SU-DHL-6 (cell line): ENCODE data around the gene KLHL1.

ENCODE experiments used
- H2AFZ ChIP-seq: fragments of 200-600 bp; sonication (generic); 2 replicates; pipeline ENCODE4 v1.6.1; 2014; ENCODE audit warnings: low read depth, mild to moderate bottlenecking, moderate library complexity, mixed read lengths, antibody characterized with exemption, low read length; ENCODE audit not compliant: severe bottlenecking
- H3F3A ChIP-seq: fragments of 200-600 bp; shearing (Covaris generic); 2 replicates; pipeline ENCODE4 v1.6.0; 2016; ENCODE audit warnings: antibody characterized with exemption, mild to moderate bottlenecking; ENCODE audit not compliant: insufficient read depth
- H3K27ac ChIP-seq: fragments of 200-600 bp; sonication (generic); 2 replicates; pipeline ENCODE4 v1.5.1; 2016; ENCODE audit warnings: low read depth, mild to moderate bottlenecking, low read length, moderate library complexity, mixed read lengths
- H3K27me3 ChIP-seq: fragments of 200-600 bp; sonication (generic), shearing (Covaris generic); 2 replicates; pipeline ENCODE4 v1.6.0; 2014; ENCODE audit warnings: mild to moderate bottlenecking, low read length
- H3K36me3 ChIP-seq: fragments of 200-600 bp; sonication (generic); 2 replicates; pipeline ENCODE4 v1.6.1; 2014; ENCODE audit warnings: mild to moderate bottlenecking, low read length, mixed read lengths
- H3K4me2 ChIP-seq: fragments of 300-600, 200-600 bp; shearing (Covaris generic), sonication (generic); 2 replicates; pipeline ENCODE4 v1.6.0; 2014; ENCODE audit warnings: low read length, low read depth, mild to moderate bottlenecking; ENCODE audit not compliant: poor library complexity, severe bottlenecking
- H3K4me3 ChIP-seq: fragments of 200-600 bp; sonication (generic); 2 replicates; pipeline ENCODE4 v1.5.1; 2014; ENCODE audit warnings: antibody characterized with exemption, low read length, mild to moderate bottlenecking, mixed read lengths; ENCODE audit not compliant: insufficient read depth, poor library complexity, severe bottlenecking
- H3K79me2 ChIP-seq: fragments of 200-600 bp; sonication (generic); 2 replicates; pipeline ENCODE4 v1.6.1; 2014; ENCODE audit warnings: mild to moderate bottlenecking, low read length, moderate library complexity; ENCODE audit not compliant: insufficient read depth
- H3K9ac ChIP-seq: fragments of 200-600 bp; sonication (generic); 2 replicates; pipeline ENCODE4 v1.7.0; 2014; ENCODE audit warnings: mild to moderate bottlenecking, low read length
- H3K9me2 ChIP-seq: fragments of 200-600 bp; sonication (generic); replicated peaks from 2 replicates; pipeline ENCODE4 v1.6.1; 2014; ENCODE audit warnings: low read length; ENCODE audit not compliant: insufficient read depth
- H3K9me3 ChIP-seq: fragments of 200-600 bp; sonication (generic); 2 replicates; pipeline ENCODE4 v1.6.1; 2014; ENCODE audit warnings: low read length, mixed read lengths; ENCODE audit not compliant: insufficient read depth
- H4K20me1 ChIP-seq: fragments of 200-600 bp; sonication (generic); 2 replicates; pipeline ENCODE4 v1.6.1; 2014; ENCODE audit warnings: low read depth, mild to moderate bottlenecking, antibody characterized with exemption, low read length, moderate library complexity, mixed read lengths
- EZH2phosphoT487 ChIP-seq: fragments of 200-600 bp; sonication (generic), shearing (Covaris generic); conservative IDR thresholded peaks from 2 replicates; pipeline ENCODE4 v1.6.1; 2018; ENCODE audit warnings: mild to moderate bottlenecking, antibody characterized with exemption, low read length, moderate library complexity, mixed read lengths
- TF ChIP-seq, protein P1 (sequence below): fragments of 200-600 bp; sonication (generic); IDR thresholded peaks from one replicate; pipeline ENCODE4 v1.5.1; 2017; ENCODE audit warnings: antibody characterized with exemption, mild to moderate bottlenecking, low read length, moderate library complexity; ENCODE audit not compliant: insufficient read depth, poor library complexity, severe bottlenecking

Gene KLHL1

DNA sequence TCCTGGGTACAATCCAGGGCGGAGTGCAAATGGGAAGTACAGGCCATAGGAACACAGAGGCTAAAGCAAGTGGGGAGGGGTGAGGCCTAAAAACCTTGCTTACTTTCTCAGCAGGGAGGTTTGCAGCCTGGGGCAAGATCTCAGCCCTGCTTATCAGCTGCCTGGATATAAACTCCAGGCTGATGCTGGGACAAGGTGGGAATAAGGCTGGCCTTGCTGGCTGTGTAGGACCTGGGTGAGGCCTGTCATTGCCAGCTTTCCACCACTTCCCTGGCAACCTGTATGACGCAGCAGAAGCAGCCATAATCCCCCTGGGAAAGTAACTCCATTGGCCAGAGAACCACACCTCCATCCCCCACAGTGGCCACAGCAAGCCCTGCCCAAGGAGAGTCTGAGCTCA, 279.7 kb downstream of the KLHL1 start:
- no peak overlapping the region for H3K4me2 ChIP-seq
- no peaks in the 10 kb centered on the region for H3K79me2 ChIP-seq
- H3K9me2 ChIP-seq: no peaks in the 10 kb centered on the region
- no peak overlapping the region for H3K4me3 ChIP-seq
- H4K20me1 ChIP-seq: no peaks in the 10 kb centered on the region
- H2AFZ ChIP-seq: no peak overlapping the region
- no peaks in the 10 kb centered on the region for H3K36me3 ChIP-seq
- no peak overlapping the region for H3K27ac ChIP-seq
- no peak overlapping the region for H3K9ac ChIP-seq
- H3K27me3 ChIP-seq: no peaks in the 10 kb centered on the region
- no peaks in the 10 kb centered on the region for H3F3A ChIP-seq
- no peaks in the 10 kb centered on the region for H3K9me3 ChIP-seq
- no peak for TF ChIP-seq EZH2phosphoT487
- TF ChIP-seq, protein P1, sequence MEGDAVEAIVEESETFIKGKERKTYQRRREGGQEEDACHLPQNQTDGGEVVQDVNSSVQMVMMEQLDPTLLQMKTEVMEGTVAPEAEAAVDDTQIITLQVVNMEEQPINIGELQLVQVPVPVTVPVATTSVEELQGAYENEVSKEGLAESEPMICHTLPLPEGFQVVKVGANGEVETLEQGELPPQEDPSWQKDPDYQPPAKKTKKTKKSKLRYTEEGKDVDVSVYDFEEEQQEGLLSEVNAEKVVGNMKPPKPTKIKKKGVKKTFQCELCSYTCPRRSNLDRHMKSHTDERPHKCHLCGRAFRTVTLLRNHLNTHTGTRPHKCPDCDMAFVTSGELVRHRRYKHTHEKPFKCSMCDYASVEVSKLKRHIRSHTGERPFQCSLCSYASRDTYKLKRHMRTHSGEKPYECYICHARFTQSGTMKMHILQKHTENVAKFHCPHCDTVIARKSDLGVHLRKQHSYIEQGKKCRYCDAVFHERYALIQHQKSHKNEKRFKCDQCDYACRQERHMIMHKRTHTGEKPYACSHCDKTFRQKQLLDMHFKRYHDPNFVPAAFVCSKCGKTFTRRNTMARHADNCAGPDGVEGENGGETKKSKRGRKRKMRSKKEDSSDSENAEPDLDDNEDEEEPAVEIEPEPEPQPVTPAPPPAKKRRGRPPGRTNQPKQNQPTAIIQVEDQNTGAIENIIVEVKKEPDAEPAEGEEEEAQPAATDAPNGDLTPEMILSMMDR: no peak

DNA sequence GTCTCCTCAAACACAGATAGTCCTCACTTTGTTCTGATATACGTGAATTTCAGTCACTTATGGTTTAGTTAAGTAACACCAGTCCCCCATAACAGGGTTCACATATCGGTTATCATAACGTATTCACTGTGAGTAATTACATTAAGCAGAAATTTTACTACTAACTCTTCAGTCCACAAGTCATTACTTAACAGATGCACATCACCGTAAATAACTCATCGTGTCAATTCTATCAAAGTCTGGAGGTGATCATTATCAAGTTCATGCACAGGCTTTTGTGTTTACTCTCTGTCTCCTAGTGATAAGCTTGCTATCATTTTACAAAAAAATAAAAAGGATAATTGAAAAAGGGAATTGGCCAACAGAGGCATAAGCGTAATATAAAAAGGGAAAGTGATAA, 288.1 kb downstream of the KLHL1 start:
- TF ChIP-seq EZH2phosphoT487: no peak
- TF ChIP-seq, protein P1: no peak
- Histone ChIP-seq H3K9me3 (no peaks in the 10 kb centered on the region), H3F3A (no peaks in the 10 kb centered on the region), H3K27me3 (no peaks in the 10 kb centered on the region), H2AFZ (peak overlapping the region; percentile 89), H3K36me3 (no peaks in the 10 kb centered on the region), H3K4me3 (no peak overlapping the region), H3K9me2 (no peaks in the 10 kb centered on the region), H3K27ac (no peak overlapping the region), H3K79me2 (no peaks in the 10 kb centered on the region), H3K4me2 (peak overlapping the region; percentile 46), H4K20me1 (no peaks in the 10 kb centered on the region), H3K9ac (no peak overlapping the region)

- H3K79me2 ChIP-seq: no peaks in the 10 kb centered on the region
- H3K36me3 ChIP-seq: no peaks in the 10 kb centered on the region
- no peaks in the 10 kb centered on the region; the same call in 1 of the 2 replicates for H3K9me3 ChIP-seq
- no peaks in the 10 kb centered on the region for H3F3A ChIP-seq
- no peak overlapping the region for H2AFZ ChIP-seq
- no peak overlapping the region for H3K4me3 ChIP-seq
- TF ChIP-seq, protein P1: no peak
- no peak for TF ChIP-seq EZH2phosphoT487
- no peaks in the 10 kb centered on the region for H3K9me2 ChIP-seq
- H4K20me1 ChIP-seq: no peaks in the 10 kb centered on the region
- no peak overlapping the region for H3K27ac ChIP-seq
- H3K4me2 ChIP-seq: no peak overlapping the region
- H3K9ac ChIP-seq: no peak overlapping the region
- no peaks in the 10 kb centered on the region for H3K27me3 ChIP-seq
Observed at GRCh38 chr13:69817333-69817869, 290.9 kb downstream of the KLHL1 start.
